Subcutaneous adipose tissue (tissue), 4 donors: ENCODE data around the gene MRPL58. TPM values are rescaled to one million over a fixed set of nuclear protein-coding genes. Genes with fewer than 3 reads are reported as not detected.

Experiments used
- total RNA-seq, 4 donors: library from RNA; depleted of rRNA; stranded (reverse); fragments of >200 nt; gene quantifications; one replicate each; pipeline ENCODE4 v1.1.0, GENCODE V29; 2016
- TF ChIP-seq, protein P1 (sequence below): fragments of 450-650 bp; IDR thresholded peaks from one replicate; pipeline ENCODE4 v1.5.1; 2016; ENCODE audit warnings: low read depth, mild to moderate bottlenecking, control low read depth, antibody characterized with exemption, moderate library complexity

The MRPL58 gene
- total RNA-seq, 4 donors from 2014 or later, result 34.8 to 53.5 (median 45.1) TPM

DNA sequence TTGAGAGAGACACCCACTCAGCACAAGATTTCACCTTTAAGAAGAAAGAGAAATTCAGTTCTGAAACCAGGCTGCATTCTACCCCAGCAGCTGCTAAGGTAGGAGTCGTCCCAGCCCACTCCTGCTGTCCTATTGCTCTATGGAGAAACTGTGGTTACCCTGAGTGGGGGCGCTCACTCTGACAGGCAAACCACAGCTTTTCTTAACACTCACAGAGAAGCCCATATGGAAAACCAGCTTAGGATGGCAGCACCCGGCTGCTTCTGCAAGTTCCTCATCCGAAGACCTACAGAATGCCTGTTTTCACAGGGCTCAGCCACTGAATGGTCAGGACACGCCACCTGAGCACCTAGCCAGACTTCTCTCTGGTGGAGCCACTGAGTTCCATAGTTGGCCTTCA lies 26.8 kb downstream of the MRPL58 start:
- TF ChIP-seq, protein P1, sequence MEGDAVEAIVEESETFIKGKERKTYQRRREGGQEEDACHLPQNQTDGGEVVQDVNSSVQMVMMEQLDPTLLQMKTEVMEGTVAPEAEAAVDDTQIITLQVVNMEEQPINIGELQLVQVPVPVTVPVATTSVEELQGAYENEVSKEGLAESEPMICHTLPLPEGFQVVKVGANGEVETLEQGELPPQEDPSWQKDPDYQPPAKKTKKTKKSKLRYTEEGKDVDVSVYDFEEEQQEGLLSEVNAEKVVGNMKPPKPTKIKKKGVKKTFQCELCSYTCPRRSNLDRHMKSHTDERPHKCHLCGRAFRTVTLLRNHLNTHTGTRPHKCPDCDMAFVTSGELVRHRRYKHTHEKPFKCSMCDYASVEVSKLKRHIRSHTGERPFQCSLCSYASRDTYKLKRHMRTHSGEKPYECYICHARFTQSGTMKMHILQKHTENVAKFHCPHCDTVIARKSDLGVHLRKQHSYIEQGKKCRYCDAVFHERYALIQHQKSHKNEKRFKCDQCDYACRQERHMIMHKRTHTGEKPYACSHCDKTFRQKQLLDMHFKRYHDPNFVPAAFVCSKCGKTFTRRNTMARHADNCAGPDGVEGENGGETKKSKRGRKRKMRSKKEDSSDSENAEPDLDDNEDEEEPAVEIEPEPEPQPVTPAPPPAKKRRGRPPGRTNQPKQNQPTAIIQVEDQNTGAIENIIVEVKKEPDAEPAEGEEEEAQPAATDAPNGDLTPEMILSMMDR, result no peak

DNA sequence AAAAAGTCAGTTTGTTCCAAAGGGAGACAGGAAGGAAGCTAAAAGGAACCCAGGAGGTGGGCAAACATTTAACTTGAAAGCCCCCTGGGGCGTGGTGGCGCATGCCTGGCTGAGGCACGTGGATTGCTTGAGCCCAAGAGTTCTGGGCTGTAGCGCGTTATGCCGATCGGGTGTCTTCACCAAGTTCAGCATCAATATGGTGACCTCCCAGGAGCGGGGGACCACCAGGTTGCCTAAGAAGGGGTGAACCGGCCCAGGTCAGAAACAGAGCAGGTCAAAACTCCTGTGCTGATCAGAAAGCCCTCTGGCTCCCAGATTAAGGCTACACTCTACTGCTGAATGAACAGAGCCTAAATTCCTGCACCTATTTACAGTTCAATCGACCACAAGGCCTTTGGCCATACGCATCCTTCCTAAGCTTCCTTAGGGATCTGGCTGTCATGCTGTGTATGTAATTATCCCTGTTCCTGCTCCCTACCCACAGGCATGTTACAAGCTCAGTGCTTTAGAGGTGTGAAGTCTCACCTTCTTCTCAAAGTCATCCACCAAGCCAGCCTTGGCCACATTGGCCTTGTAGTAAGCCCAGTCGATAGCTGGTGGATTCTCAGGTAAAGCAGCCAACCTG lies 29.3 kb downstream of the MRPL58 start:
- TF ChIP-seq, protein P1, result no peak

DNA sequence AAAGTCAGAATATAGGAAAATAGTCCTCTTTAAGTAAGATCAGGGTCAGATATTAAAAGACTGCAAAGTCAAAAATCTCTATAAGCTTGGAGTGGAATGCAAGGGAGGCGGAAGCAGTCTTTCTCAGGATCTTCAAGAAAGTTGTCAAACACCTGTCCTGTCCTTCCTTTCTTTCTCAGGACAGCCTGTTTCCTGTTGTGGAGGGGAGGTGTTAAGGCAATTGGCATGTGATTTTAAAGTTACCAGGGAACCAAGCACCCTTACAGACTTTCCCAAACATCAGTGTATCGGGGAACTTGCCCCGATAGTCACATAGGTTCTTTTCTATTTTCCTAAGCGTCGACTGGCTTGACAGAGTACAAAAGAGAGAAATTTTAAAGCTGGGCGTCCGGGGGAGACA lies 32.2 kb downstream of the MRPL58 start:
- TF ChIP-seq, protein P1, result no peak

DNA sequence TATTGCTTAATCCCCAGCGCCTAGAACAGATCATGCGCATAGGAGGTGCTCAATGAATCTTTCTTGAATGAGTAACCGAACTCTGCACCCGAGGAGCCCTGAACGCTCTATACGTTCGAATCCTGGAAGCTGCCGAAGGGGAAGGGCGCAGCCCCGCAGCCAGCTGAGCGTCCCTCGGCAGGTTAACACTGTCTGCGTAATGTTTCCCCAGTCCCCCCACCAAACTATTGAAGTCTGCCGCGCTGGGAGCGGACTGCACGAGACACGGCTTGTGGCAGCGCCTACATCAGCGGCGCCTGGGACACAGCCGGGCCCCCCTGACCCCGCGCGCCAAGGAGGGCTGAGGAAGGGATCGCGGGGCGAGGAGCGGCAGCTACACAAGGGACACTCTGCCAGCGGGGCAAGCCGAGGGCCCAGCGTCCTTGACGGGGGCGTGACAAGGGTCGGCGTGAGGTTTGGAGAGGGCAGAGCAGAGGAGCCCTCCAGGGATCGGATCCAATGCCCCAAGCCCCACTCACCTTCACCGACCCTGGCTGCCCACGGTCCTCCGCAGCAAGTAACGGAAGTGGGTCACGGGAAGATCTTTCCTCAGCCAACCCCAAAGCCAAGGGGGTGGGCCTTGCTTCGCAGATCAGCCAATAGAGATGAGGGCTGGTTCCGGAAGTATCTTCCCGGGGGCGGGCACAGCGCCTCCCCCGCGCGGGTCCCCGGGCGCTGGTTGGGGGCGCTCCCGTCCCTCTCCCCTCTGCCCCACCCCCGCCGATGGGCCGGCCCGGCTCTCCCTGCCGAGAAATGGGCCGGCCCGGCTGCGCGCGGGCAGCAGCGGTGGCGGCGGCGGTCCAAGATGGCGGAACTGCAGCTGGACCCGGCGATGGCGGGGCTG lies 34.2 kb downstream of the MRPL58 start, which contains the start of the genes ATP5PD and KCTD2:
Gene ATP5PD (minus strand): TSS at position 563 of the 883 bp plus-strand sequence. CDS start 4,319 bp downstream, outside the sequence.
Gene KCTD2 (plus strand): TSS at position 819 of the 883 bp plus-strand sequence. CDS start 26 bp downstream, at position 845.
- TF ChIP-seq, protein P1, result no peak

DNA sequence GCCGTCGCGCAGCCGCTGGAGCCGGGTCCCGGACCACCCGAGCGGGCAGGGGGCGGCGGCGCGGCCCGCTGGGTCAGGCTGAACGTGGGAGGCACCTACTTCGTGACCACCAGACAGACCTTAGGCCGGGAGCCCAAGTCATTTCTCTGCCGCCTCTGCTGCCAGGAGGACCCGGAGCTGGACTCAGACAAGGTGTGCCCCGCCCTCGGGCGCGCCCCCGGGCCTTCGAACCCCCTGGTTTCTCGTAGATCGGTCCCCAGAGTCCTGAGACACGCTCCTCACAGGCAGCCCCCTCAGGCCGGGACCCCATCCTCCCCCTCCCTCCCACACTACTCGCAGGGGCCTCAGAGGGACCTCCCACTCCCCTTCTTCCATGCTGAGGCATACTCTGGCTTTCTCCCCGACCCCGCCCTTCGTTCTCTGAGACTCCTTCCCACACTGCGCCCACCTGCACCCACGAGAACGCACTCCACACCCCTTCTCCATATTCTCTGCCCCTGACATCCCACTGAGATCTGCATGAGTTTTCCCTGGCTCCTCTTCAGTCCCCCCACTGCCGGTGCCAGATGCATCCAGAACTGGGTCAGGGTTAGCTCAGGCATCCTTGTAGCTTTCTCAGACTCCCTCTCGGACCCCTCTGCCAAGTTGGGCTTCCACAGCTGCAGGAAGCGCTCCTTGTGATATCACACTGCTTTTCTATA lies 35.1 kb downstream of the MRPL58 start:
- TF ChIP-seq, protein P1, result no peak

DNA sequence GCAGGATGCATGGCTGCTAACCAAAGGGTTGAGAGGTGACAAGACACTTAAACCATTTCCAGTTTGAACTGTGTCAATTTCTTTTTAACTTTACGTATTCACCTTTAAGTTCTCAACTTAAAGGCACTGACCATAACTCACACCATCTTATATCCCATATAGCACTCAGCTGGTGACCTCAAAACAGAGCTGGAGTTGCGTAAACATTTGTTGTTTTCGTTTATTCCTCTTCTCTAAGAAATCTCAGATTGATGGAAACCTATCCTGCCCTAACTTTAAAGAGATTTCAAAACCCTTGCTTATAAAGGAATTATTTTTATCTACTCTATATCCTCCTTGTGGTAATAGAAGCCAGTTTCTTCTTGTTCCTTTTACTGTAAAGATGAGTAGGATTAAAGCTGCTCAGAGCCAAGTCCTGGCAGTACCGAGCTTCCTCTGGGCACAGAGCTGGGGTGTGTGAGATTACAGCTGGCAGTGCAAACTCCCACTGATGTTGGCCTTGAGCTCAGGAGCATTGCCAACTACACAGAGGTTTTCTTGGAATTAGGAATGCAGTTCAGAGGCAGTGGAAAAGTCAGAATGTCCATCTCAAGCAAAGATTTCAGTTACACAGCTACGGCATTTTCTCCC lies 35.9 kb downstream of the MRPL58 start:
- TF ChIP-seq, protein P1, result no peak
